Stimulated activated CD4-positive, alpha-beta T cell treated with anti-CD3 and anti-CD28 coated beads, TNF-alpha, amount 100 ng/mL, for 24 hours (primary cell): Measurements from ENCODE around the gene PLAC8.
"Not testable (repeated sequence)": the region's sequence is repeated elsewhere in the genome, so short reads cannot be mapped to it uniquely, and the experiment has no call there.

Experiments
- DNase-seq, 3 experiments: peaks; one replicate each; pipeline ENCODE4 v3.0.0-alpha.2; 2020; ENCODE audit warnings: low read depth in 3 of 3

Gene PLAC8

GRCh38 chr4:83074086-83074704 lies 40.3 kb downstream of the PLAC8 start:
- DNase-seq = peak in 2 of 3 experiments; percentile 18 to 59

- no peak for DNase-seq
Observed at GRCh38 chr4:83071116-83071515, 43.4 kb downstream of the PLAC8 start.

- DNase-seq = no peak
Observed at GRCh38 chr4:83067058-83067639, 47.4 kb downstream of the PLAC8 start.

- DNase-seq = no peak
Observed at GRCh38 chr4:83065266-83065665, 49.3 kb downstream of the PLAC8 start.

GRCh38 chr4:83062739-83063138 lies 51.8 kb downstream of the PLAC8 start:
- no peak for DNase-seq

GRCh38 chr4:83054928-83055327 lies 59.6 kb downstream of the PLAC8 start:
- no peak for DNase-seq

GRCh38 chr4:83048781-83049180 lies 65.7 kb downstream of the PLAC8 start:
- not testable (repeated sequence) for DNase-seq

GRCh38 chr4:83046693-83047473 lies 67.6 kb downstream of the PLAC8 start:
- DNase-seq = no peak

- DNase-seq = no peak
Observed at GRCh38 chr4:83043801-83044407, 70.6 kb downstream of the PLAC8 start.

- DNase-seq = not testable (repeated sequence)
Observed at GRCh38 chr4:83043157-83043556, 71.4 kb downstream of the PLAC8 start.

GRCh38 chr4:83040269-83040668 lies 74.3 kb downstream of the PLAC8 start:
- DNase-seq = no peak
